IMR-90 (cell line): ENCODE results near the gene EXOC4. TPM values are rescaled to one million over a fixed set of nuclear protein-coding genes. Genes with fewer than 3 reads are reported as not detected.

Experiments
- ATAC-seq: fragments of 200-7000 bp; cut with Tn5 transposase; 2 replicates; pipeline ENCODE4 v1.9.1; 2020; ENCODE audit warnings: low read depth, mild to moderate bottlenecking, moderate library complexity
- BruUV-seq: library from RNA; stranded (reverse); fragments of 400-500 nt; replicated peaks from 2 replicates; lab custom pipeline; 2021; lab: Mats Ljungman, UMichigan
- CTCF ChIA-PET: fragments of 300-600 bp; formaldehyde crosslinking; extraction: SDS; loops from one replicate; lab custom pipeline; 2021; ENCODE audit warnings: antibody characterized with exemption; lab: Yijun Ruan, JAX
- POLR2A ChIA-PET: fragments of 300-600 bp; sonication (Branson Sonifier 250); formaldehyde crosslinking; loops from one replicate; lab custom pipeline; 2022; ENCODE audit warnings: antibody characterized with exemption; ENCODE audit not compliant: unreplicated experiment; lab: Charles Lee
- DNase-seq: peaks from one replicate; pipeline ENCODE4 v3.0.0; 2013
- H2AFZ ChIP-seq: replicated peaks from 2 replicates; pipeline ENCODE3; 2013; ENCODE audit warnings: low read length, mild to moderate bottlenecking; ENCODE audit not compliant: poor library complexity
- H2AK5ac ChIP-seq: 2 replicates; pipeline ENCODE4 v1.6.1; 2013; ENCODE audit warnings: low read depth, low read length, inconsistent platforms
- H2AK9ac ChIP-seq: replicated peaks from 2 replicates; pipeline ENCODE3; 2013; ENCODE audit warnings: mild to moderate bottlenecking, low read depth, low read length, moderate library complexity; ENCODE audit not compliant: poor library complexity
- H2BK120ac ChIP-seq: 2 replicates; pipeline ENCODE4 v1.6.1; 2013; ENCODE audit warnings: low read depth, low read length, inconsistent platforms
- H2BK15ac ChIP-seq: 3 replicates; pipeline ENCODE4 v1.6.1; 2013; ENCODE audit warnings: low read depth, low read length, inconsistent platforms
- H2BK20ac ChIP-seq: 2 replicates; pipeline ENCODE4 v1.6.1; 2013; ENCODE audit warnings: low read depth, mild to moderate bottlenecking, inconsistent platforms, low read length, moderate library complexity
- H2BK5ac ChIP-seq: 2 replicates; pipeline ENCODE4 v1.6.1; 2013; ENCODE audit warnings: mild to moderate bottlenecking, low read depth, low read length, inconsistent platforms; ENCODE audit not compliant: poor library complexity, severe bottlenecking
- H3K14ac ChIP-seq: replicated peaks from 2 replicates; pipeline ENCODE4 v1.6.1; 2013; ENCODE audit warnings: low read depth, low read length, inconsistent platforms
- H3K18ac ChIP-seq: 2 replicates; pipeline ENCODE4 v1.6.1; 2013; ENCODE audit warnings: low read depth, low read length, control low read depth
- H3K23ac ChIP-seq: 2 replicates; pipeline ENCODE4 v1.6.1; 2013; ENCODE audit warnings: low read depth, low read length, inconsistent platforms
- H3K27ac ChIP-seq: 2 replicates; pipeline ENCODE4 v1.5.1; 2013; ENCODE audit warnings: mild to moderate bottlenecking, control low read depth, low read length; ENCODE audit not compliant: insufficient read depth
- H3K27me3 ChIP-seq: 2 replicates; pipeline ENCODE4 v1.6.1; 2013; ENCODE audit warnings: low read length; ENCODE audit not compliant: control insufficient read depth, insufficient read depth
- H3K36me3 ChIP-seq: 2 replicates; pipeline ENCODE4 v1.6.1; 2013; ENCODE audit warnings: low read length, mixed read lengths; ENCODE audit not compliant: control insufficient read depth, insufficient read depth
- H3K4ac ChIP-seq: 2 replicates; pipeline ENCODE4 v1.6.1; 2013; ENCODE audit warnings: low read depth, low read length, inconsistent platforms
- H3K4me1 ChIP-seq: 2 replicates; pipeline ENCODE4 v1.6.1; 2013; ENCODE audit warnings: low read length, mixed read lengths; ENCODE audit not compliant: control insufficient read depth, insufficient read depth
- H3K4me2 ChIP-seq: 2 replicates; pipeline ENCODE4 v1.6.1; 2013; ENCODE audit warnings: low read depth, mild to moderate bottlenecking, control low read depth, low read length, moderate library complexity
- H3K4me3 ChIP-seq: 2 replicates; pipeline ENCODE4 v1.5.1; 2013; ENCODE audit warnings: low read depth, mild to moderate bottlenecking, control low read depth, low read length, moderate library complexity; ENCODE audit not compliant: insufficient read depth
- H3K56ac ChIP-seq: 2 replicates; pipeline ENCODE4 v1.6.1; 2013; ENCODE audit warnings: low read length, inconsistent platforms; ENCODE audit not compliant: insufficient read depth; ENCODE audit errors: extremely low read depth
- H3K79me1 ChIP-seq, 2 experiments: 2 replicates each; pipeline ENCODE4 v1.6.1; 2013; ENCODE audit warnings: low read length in 2 of 2, inconsistent platforms in 1 of 2, low read depth in 1 of 2
- H3K9ac ChIP-seq: 2 replicates; pipeline ENCODE4 v1.6.1; 2013; ENCODE audit warnings: low read depth, low read length, control low read depth
- H3K9me1 ChIP-seq: 2 replicates; pipeline ENCODE4 v1.6.1; 2013; ENCODE audit warnings: low read length, inconsistent platforms; ENCODE audit not compliant: insufficient read depth
- H3K9me3 ChIP-seq: 2 replicates; pipeline ENCODE4 v1.6.1; 2013; ENCODE audit warnings: low read length; ENCODE audit not compliant: control insufficient read depth, insufficient read depth
- H4K20me1 ChIP-seq: 2 replicates; pipeline ENCODE4 v1.6.1; 2013; ENCODE audit warnings: low read length, inconsistent platforms; ENCODE audit not compliant: insufficient read depth
- H4K5ac ChIP-seq: 2 replicates; pipeline ENCODE4 v1.6.1; 2013; ENCODE audit warnings: mild to moderate bottlenecking, low read depth, low read length, control low read depth
- H4K8ac ChIP-seq, 2 experiments: 2 replicates each; pipeline ENCODE4 v1.6.1; 2013; ENCODE audit warnings: low read depth in 2 of 2, low read length in 2 of 2, control low read depth in 1 of 2, inconsistent platforms in 1 of 2
- H4K91ac ChIP-seq: 2 replicates; pipeline ENCODE4 v1.6.1; 2013; ENCODE audit warnings: low read depth, low read length, inconsistent platforms; ENCODE audit not compliant: insufficient read depth
- BHLHE40 ChIP-seq: fragments of 150-350 bp; IDR thresholded peaks from 2 replicates; pipeline ENCODE4 v1.6.1; 2016; ENCODE audit warnings: mild to moderate bottlenecking, low read depth, low read length
- CEBPB ChIP-seq: IDR thresholded peaks from 2 replicates; pipeline ENCODE4 v1.6.1; 2012; ENCODE audit warnings: low read depth, low read length, improper control_type of control experiment
- CHD1 ChIP-seq: IDR thresholded peaks from 2 replicates; pipeline ENCODE4 v1.6.1; 2012; ENCODE audit warnings: low read depth, low read length, improper control_type of control experiment
- FOS ChIP-seq: fragments of 150-350 bp; IDR thresholded peaks from 2 replicates; pipeline ENCODE4 v1.6.1; 2016; ENCODE audit warnings: low read depth, low read length
- MAFK ChIP-seq: IDR thresholded peaks from 2 replicates; pipeline ENCODE4 v1.6.1; 2012; ENCODE audit warnings: low read depth, low read length, improper control_type of control experiment
- MAZ ChIP-seq: IDR thresholded peaks from 2 replicates; pipeline ENCODE4 v1.6.1; 2012; ENCODE audit warnings: low read depth, mild to moderate bottlenecking, low read length, improper control_type of control experiment, moderate library complexity, borderline replicate concordance
- MXI1 ChIP-seq: IDR thresholded peaks from 2 replicates; pipeline ENCODE4 v1.6.1; 2012; ENCODE audit warnings: low read depth, mild to moderate bottlenecking, low read length, moderate library complexity, borderline replicate concordance
- NFE2L2 ChIP-seq: fragments of 150-350 bp; IDR thresholded peaks from 2 replicates; pipeline ENCODE4 v1.6.1; 2016; ENCODE audit warnings: low read depth, mild to moderate bottlenecking, low read length
- POLR2A ChIP-seq: IDR thresholded peaks from 2 replicates; pipeline ENCODE4 v1.6.1; 2012; ENCODE audit warnings: mild to moderate bottlenecking, low read depth, low read length
- RAD21 ChIP-seq: IDR thresholded peaks from 2 replicates; pipeline ENCODE4 v1.6.1; 2012; ENCODE audit warnings: low read length, improper control_type of control experiment
- RCOR1 ChIP-seq: IDR thresholded peaks from 2 replicates; pipeline ENCODE4 v1.6.1; 2012; ENCODE audit warnings: mild to moderate bottlenecking, low read length, improper control_type of control experiment; ENCODE audit not compliant: insufficient replicate concordance
- RFX5 ChIP-seq: IDR thresholded peaks from 2 replicates; pipeline ENCODE4 v1.8.0; 2012; ENCODE audit warnings: low read depth, mild to moderate bottlenecking, low read length, moderate library complexity
- SMC3 ChIP-seq: fragments of 150-350 bp; IDR thresholded peaks from 2 replicates; pipeline ENCODE4 v1.6.1; 2016; ENCODE audit warnings: low read depth, mild to moderate bottlenecking, antibody characterized with exemption, low read length, moderate library complexity
- WGBS, 2 experiments: methylation state at CpG; one replicate each; pipeline versions ENCODE4 v1.1.5 to v1.1.7; 2013; ENCODE audit warnings: missing lambda C conversion rate in 2 of 2; ENCODE audit not compliant: insufficient read length in 1 of 2; ENCODE audit errors: extremely low coverage in 2 of 2; 5-methylcytosine and 5-hydroxymethylcytosine counted together
- dilution Hi-C: fragments of 300-500 bp; cut with HindIII; formaldehyde crosslinking; loops from one replicate; pipeline ENCODE4 v1.14.3; 2018; ENCODE audit warnings: low sequenced_read_pairs; ENCODE audit not compliant: unreplicated experiment
- in situ Hi-C: fragments of 300-500 bp; cut with MboI; formaldehyde crosslinking; loops from 3 replicates; pipeline ENCODE4 v1.14.3; 2019; ENCODE audit warnings: low sequenced_read_pairs, inconsistent platforms, mixed read lengths
- intact Hi-C: fragments of 100-400 bp; cut with micrococcal nuclease; formaldehyde crosslinking; loops from 2 replicates; pipeline ENCODE4 v1.10.0; 2022
- polyA plus RNA-seq, 3 experiments: library from polyadenylated mRNA; depleted of rRNA; stranded (reverse); fragments of >200 nt; gene quantifications; 2 replicates each; pipeline ENCODE4 v1.2.3, GENCODE V29; 2012; ENCODE audit warnings: low replicate concordance in 1 of 3
- total RNA-seq: library from RNA; depleted of rRNA; stranded (reverse); fragments of >200 nt; gene quantifications from 2 replicates; pipeline ENCODE4 v1.2.3, GENCODE V29; 2012
- TF ChIP-seq, protein P1 (sequence below): fragments of 150-350 bp; IDR thresholded peaks from 2 replicates; pipeline ENCODE4 v1.6.1; 2016; ENCODE audit warnings: low read depth, mild to moderate bottlenecking, low read length, moderate library complexity, borderline replicate concordance
- TF ChIP-seq, protein P2 (sequence below): fragments of 150-350 bp; IDR thresholded peaks from 2 replicates; pipeline ENCODE4 v1.6.1; 2017; ENCODE audit warnings: mild to moderate bottlenecking, antibody characterized with exemption, low read length, low read depth
- TF ChIP-seq, protein P3 (sequence below): conservative IDR thresholded peaks from 2 replicates; pipeline ENCODE4 v1.5.1; 2012; ENCODE audit warnings: mild to moderate bottlenecking, low read depth, low read length, improper control_type of control experiment

The EXOC4 gene
- total and polyA plus RNA-seq, 2 of the 4 experiments (the other 2 are of a cell fraction): 25.4 to 94.6 TPM

DNA sequence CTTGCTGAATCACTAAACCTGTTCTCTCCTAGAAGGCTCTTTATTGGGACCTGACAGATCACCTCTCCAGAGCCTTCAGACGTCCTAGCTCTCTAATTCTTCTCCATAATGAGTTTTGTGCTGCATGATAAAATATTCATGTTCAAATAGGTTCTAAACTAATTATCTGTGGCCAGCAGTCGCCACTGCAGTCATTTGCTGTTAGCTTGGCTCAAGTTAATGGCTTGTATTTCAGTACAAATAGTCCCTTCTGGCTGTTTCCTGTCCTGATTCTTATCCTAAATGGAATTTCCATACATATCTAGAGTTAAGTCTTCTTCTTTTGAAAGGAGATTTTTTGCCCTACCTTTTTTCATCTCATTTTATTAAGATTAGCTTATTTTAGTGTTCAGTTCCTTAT is 303.2 kb downstream of the EXOC4 start:
- no peaks in the 10 kb centered on the region for H4K20me1 ChIP-seq
- no peaks in the 10 kb centered on the region for H3K4me1 ChIP-seq
- no peaks in the 10 kb centered on the region; a peak in 1 of 4 replicates for H3K79me1 ChIP-seq
- no peaks in the 10 kb centered on the region for H3K27me3 ChIP-seq
- no peaks in the 10 kb centered on the region for H3K9me1 ChIP-seq
- ATAC-seq (no peak), DNase-seq (no peak)
- no peaks in the 10 kb centered on the region for H3K9me3 ChIP-seq
- H3K18ac ChIP-seq: no peak overlapping the region
- POLR2A ChIA-PET: no interaction called here
- WGBS, 2 experiments: no CpG with 5 or more reads among the region's 2 CpGs
- no peak overlapping the region for H3K56ac ChIP-seq
- H2BK20ac ChIP-seq: no peak overlapping the region
- no peaks in the 10 kb centered on the region for H3K36me3 ChIP-seq
- H2AFZ ChIP-seq: no peak overlapping the region
- CTCF ChIA-PET: no interaction called here
- H2BK5ac ChIP-seq: no peak overlapping the region
- H3K4me2 ChIP-seq: no peak overlapping the region
- no TSS peak for BruUV-seq
- H2BK120ac ChIP-seq: no peak overlapping the region
- in situ Hi-C loops (no loop called here), dilution Hi-C loops (no loop called here), intact Hi-C loops (no loop called here)
- no peak overlapping the region for H2AK9ac ChIP-seq
- no peak overlapping the region for H4K8ac ChIP-seq
- H3K9ac ChIP-seq: no peak overlapping the region
- H3K27ac ChIP-seq: no peak overlapping the region
- TF ChIP-seq MAZ (no peak), MAFK (no peak), MXI1 (no peak), FOS (no peak), BHLHE40 (no peak), NFE2L2 (no peak), POLR2A (no peak), RCOR1 (no peak), RAD21 (no peak), SMC3 (no peak), CHD1 (no peak), RFX5 (no peak), CEBPB (no peak)
- TF ChIP-seq, protein P1, sequence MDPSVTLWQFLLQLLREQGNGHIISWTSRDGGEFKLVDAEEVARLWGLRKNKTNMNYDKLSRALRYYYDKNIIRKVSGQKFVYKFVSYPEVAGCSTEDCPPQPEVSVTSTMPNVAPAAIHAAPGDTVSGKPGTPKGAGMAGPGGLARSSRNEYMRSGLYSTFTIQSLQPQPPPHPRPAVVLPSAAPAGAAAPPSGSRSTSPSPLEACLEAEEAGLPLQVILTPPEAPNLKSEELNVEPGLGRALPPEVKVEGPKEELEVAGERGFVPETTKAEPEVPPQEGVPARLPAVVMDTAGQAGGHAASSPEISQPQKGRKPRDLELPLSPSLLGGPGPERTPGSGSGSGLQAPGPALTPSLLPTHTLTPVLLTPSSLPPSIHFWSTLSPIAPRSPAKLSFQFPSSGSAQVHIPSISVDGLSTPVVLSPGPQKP: no peak
- TF ChIP-seq, protein P2, sequence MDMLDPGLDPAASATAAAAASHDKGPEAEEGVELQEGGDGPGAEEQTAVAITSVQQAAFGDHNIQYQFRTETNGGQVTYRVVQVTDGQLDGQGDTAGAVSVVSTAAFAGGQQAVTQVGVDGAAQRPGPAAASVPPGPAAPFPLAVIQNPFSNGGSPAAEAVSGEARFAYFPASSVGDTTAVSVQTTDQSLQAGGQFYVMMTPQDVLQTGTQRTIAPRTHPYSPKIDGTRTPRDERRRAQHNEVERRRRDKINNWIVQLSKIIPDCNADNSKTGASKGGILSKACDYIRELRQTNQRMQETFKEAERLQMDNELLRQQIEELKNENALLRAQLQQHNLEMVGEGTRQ: no peak
- TF ChIP-seq, protein P3, sequence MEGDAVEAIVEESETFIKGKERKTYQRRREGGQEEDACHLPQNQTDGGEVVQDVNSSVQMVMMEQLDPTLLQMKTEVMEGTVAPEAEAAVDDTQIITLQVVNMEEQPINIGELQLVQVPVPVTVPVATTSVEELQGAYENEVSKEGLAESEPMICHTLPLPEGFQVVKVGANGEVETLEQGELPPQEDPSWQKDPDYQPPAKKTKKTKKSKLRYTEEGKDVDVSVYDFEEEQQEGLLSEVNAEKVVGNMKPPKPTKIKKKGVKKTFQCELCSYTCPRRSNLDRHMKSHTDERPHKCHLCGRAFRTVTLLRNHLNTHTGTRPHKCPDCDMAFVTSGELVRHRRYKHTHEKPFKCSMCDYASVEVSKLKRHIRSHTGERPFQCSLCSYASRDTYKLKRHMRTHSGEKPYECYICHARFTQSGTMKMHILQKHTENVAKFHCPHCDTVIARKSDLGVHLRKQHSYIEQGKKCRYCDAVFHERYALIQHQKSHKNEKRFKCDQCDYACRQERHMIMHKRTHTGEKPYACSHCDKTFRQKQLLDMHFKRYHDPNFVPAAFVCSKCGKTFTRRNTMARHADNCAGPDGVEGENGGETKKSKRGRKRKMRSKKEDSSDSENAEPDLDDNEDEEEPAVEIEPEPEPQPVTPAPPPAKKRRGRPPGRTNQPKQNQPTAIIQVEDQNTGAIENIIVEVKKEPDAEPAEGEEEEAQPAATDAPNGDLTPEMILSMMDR: no peak
- no peak overlapping the region for H3K4ac ChIP-seq
- no peak overlapping the region for H2BK15ac ChIP-seq
- H2AK5ac ChIP-seq: no peak overlapping the region
- H3K23ac ChIP-seq: no peak overlapping the region
- no peak overlapping the region for H3K14ac ChIP-seq
- no peak overlapping the region for H4K5ac ChIP-seq
- no peak overlapping the region for H4K91ac ChIP-seq
- no peak overlapping the region for H3K4me3 ChIP-seq
